ENCODE data around the gene ROBO1.

ROBO1 gene

GRCh38 chr3:78957456-78957855, 810.3 kb downstream of the ROBO1 start:
- no peaks in the 10 kb centered on the region for H3K79me2 ChIP-seq (ENCODE audit: insufficient read depth, low read depth)
- H3K4me2 ChIP-seq: no peak overlapping the region
- H4K20me1 ChIP-seq (ENCODE audit: insufficient read depth): no peaks in the 10 kb centered on the region
- H3K27ac ChIP-seq: no peak overlapping the region
- no peak overlapping the region for H3K9ac ChIP-seq
- H3K4me1 ChIP-seq (ENCODE audit: low read depth, poor library complexity, severe bottlenecking): no peaks in the 10 kb centered on the region
- no peak overlapping the region for H2AFZ ChIP-seq (ENCODE audit: low read depth)
- no peak overlapping the region for H3K4me3 ChIP-seq (IDR thresholded peaks at IDR 0.05; ENCODE audit: insufficient read depth, low read depth, low read length)
- H3K27me3 ChIP-seq (ENCODE audit: insufficient read depth, low read depth): no peaks in the 10 kb centered on the region
- TF ChIP-seq CTCF (conservative IDR thresholded peaks at IDR 0.05; ENCODE audit: low read depth, low read length): no peak
- H3K36me3 ChIP-seq (ENCODE audit: insufficient read depth): no peaks in the 10 kb centered on the region

- H3K4me3 ChIP-seq (IDR thresholded peaks at IDR 0.05; ENCODE audit: insufficient read depth, low read depth, low read length): no peak overlapping the region
- no peak for TF ChIP-seq CTCF (conservative IDR thresholded peaks at IDR 0.05; ENCODE audit: low read depth, low read length)
- H4K20me1 ChIP-seq (ENCODE audit: insufficient read depth): no peaks in the 10 kb centered on the region
- no peaks in the 10 kb centered on the region for H3K79me2 ChIP-seq (ENCODE audit: insufficient read depth, low read depth)
- no peaks in the 10 kb centered on the region for H3K4me1 ChIP-seq (ENCODE audit: low read depth, poor library complexity, severe bottlenecking)
- H3K27ac ChIP-seq: no peak overlapping the region
- H2AFZ ChIP-seq (ENCODE audit: low read depth): no peak overlapping the region
- H3K27me3 ChIP-seq (ENCODE audit: insufficient read depth, low read depth): no peaks in the 10 kb centered on the region
- no peak overlapping the region for H3K4me2 ChIP-seq
- no peak overlapping the region for H3K9ac ChIP-seq
- H3K36me3 ChIP-seq (ENCODE audit: insufficient read depth): no peaks in the 10 kb centered on the region
These were observed 816.4 kb downstream of the ROBO1 start for GRCh38 chr3:78951342-78951945.

GRCh38 chr3:78941587-78941986, 826.2 kb downstream of the ROBO1 start:
- H3K9ac ChIP-seq: no peak overlapping the region
- H3K4me2 ChIP-seq: no peak overlapping the region
- no peaks in the 10 kb centered on the region for H3K4me1 ChIP-seq (ENCODE audit: low read depth, poor library complexity, severe bottlenecking)
- no peaks in the 10 kb centered on the region for H4K20me1 ChIP-seq (ENCODE audit: insufficient read depth)
- no peaks in the 10 kb centered on the region for H3K79me2 ChIP-seq (ENCODE audit: insufficient read depth, low read depth)
- H3K36me3 ChIP-seq (ENCODE audit: insufficient read depth): no peaks in the 10 kb centered on the region
- H3K4me3 ChIP-seq (IDR thresholded peaks at IDR 0.05; ENCODE audit: insufficient read depth, low read depth, low read length): no peak overlapping the region
- no peak overlapping the region for H2AFZ ChIP-seq (ENCODE audit: low read depth)
- H3K27ac ChIP-seq: no peak overlapping the region
- no peaks in the 10 kb centered on the region for H3K27me3 ChIP-seq (ENCODE audit: insufficient read depth, low read depth)
- no peak for TF ChIP-seq CTCF (conservative IDR thresholded peaks at IDR 0.05; ENCODE audit: low read depth, low read length)

- no peak overlapping the region for H2AFZ ChIP-seq (ENCODE audit: low read depth)
- H3K4me1 ChIP-seq (ENCODE audit: low read depth, poor library complexity, severe bottlenecking): no peaks in the 10 kb centered on the region
- no peaks in the 10 kb centered on the region for H3K79me2 ChIP-seq (ENCODE audit: insufficient read depth, low read depth)
- H3K4me2 ChIP-seq: no peak overlapping the region
- no peak overlapping the region for H3K4me3 ChIP-seq (IDR thresholded peaks at IDR 0.05; ENCODE audit: insufficient read depth, low read depth, low read length)
- H3K27ac ChIP-seq: no peak overlapping the region
- no peaks in the 10 kb centered on the region for H4K20me1 ChIP-seq (ENCODE audit: insufficient read depth)
- H3K27me3 ChIP-seq (ENCODE audit: insufficient read depth, low read depth): no peaks in the 10 kb centered on the region
- no peak for TF ChIP-seq CTCF (conservative IDR thresholded peaks at IDR 0.05; ENCODE audit: low read depth, low read length)
- H3K9ac ChIP-seq: no peak overlapping the region
- H3K36me3 ChIP-seq (ENCODE audit: insufficient read depth): no peaks in the 10 kb centered on the region
These were observed 827.2 kb downstream of the ROBO1 start for GRCh38 chr3:78940626-78941025.
